DND-41 (cell line): Measurements from ENCODE around the gene MYO1B.
A peak's percentile ranks its signal among the peaks of the same experiment; 100 is the strongest.

Experiments used
- EZH2 ChIP-seq: IDR thresholded peaks from 3 replicates; pipeline ENCODE4 v1.6.1; 2012; ENCODE audit warnings: borderline replicate concordance, low read depth, mild to moderate bottlenecking, moderate library complexity, low read length, inconsistent platforms; ENCODE audit not compliant: severe bottlenecking
- TF ChIP-seq, protein P1 (sequence below): IDR thresholded peaks from 2 replicates; pipeline ENCODE4 v1.5.1; 2012; ENCODE audit warnings: borderline replicate concordance, low read length, moderate library complexity, mild to moderate bottlenecking; ENCODE audit not compliant: poor library complexity, severe bottlenecking; ENCODE audit errors: extremely low read depth

DNA sequence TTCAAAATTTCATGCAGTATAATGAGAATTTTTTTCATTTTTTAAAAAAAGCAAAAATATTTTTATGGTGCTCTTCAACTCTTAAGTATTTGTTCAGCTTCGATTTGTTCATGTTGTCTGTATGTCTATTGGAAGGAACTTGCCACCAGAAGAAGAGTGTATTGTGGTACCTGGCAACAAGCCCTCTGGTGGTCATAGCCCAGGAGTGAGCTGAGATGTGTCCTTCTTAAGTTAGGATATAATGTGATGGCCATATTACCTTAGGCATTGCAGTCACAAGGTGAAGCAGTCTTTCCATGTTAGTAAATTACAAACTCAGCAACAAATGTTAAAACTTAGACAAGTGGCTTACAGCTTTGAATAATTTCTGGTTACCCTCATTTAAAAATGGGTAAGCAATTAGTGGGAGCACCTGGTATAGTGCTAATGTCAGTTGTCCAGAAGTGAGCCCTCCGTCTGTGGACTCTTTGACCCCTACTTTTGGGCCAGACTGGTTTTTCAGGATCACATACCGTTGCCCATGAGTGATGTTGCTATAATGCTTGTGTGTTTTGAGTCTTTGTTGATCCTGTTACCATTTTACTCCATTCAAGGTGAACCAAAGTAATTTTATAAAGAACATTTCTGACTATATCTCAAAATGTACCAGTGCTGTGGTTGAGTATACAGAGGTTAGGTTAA lies 57.4 kb downstream of the MYO1B start:
- TF ChIP-seq, protein P1, sequence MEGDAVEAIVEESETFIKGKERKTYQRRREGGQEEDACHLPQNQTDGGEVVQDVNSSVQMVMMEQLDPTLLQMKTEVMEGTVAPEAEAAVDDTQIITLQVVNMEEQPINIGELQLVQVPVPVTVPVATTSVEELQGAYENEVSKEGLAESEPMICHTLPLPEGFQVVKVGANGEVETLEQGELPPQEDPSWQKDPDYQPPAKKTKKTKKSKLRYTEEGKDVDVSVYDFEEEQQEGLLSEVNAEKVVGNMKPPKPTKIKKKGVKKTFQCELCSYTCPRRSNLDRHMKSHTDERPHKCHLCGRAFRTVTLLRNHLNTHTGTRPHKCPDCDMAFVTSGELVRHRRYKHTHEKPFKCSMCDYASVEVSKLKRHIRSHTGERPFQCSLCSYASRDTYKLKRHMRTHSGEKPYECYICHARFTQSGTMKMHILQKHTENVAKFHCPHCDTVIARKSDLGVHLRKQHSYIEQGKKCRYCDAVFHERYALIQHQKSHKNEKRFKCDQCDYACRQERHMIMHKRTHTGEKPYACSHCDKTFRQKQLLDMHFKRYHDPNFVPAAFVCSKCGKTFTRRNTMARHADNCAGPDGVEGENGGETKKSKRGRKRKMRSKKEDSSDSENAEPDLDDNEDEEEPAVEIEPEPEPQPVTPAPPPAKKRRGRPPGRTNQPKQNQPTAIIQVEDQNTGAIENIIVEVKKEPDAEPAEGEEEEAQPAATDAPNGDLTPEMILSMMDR = peak; percentile 49
- TF ChIP-seq EZH2 = no peak
